ENCODE results near the gene ALPK3. TPM values are rescaled to one million over a fixed set of nuclear protein-coding genes. Genes with fewer than 3 reads are reported as not detected.
A peak's percentile ranks its signal among the peaks of the same experiment; 100 is the strongest.
"Not testable (repeated sequence)": the region's sequence is repeated elsewhere in the genome, so short reads cannot be mapped to it uniquely, and the experiment has no call there.

Gene ALPK3
- total RNA-seq, 1 donor from 2014 or later, result 9.7 TPM

- DNase-seq (ENCODE audit: low spot score), result no peak
Measured at GRCh38 chr15:84873997-84874396, 56.8 kb downstream of the ALPK3 start.

GRCh38 chr15:84874981-84875699 lies 58.0 kb downstream of the ALPK3 start:
- DNase-seq (ENCODE audit: low spot score), result no peak

- DNase-seq (ENCODE audit: low spot score), result no peak
Measured at GRCh38 chr15:84876269-84876668, 59.1 kb downstream of the ALPK3 start.

- not testable (repeated sequence) for DNase-seq (ENCODE audit: low spot score)
Measured at GRCh38 chr15:84877701-84878100, 60.5 kb downstream of the ALPK3 start.

- DNase-seq (ENCODE audit: low spot score), result peak; percentile 71
Measured at GRCh38 chr15:84878504-84878903, 61.3 kb downstream of the ALPK3 start.

- DNase-seq (ENCODE audit: low spot score), result no peak
Measured at GRCh38 chr15:84879088-84879780, 62.1 kb downstream of the ALPK3 start.

- DNase-seq (ENCODE audit: low spot score), result no peak
Measured at GRCh38 chr15:84880007-84880406, 62.9 kb downstream of the ALPK3 start.

- DNase-seq (ENCODE audit: low spot score), result no peak
Measured at GRCh38 chr15:84880822-84881519, 63.8 kb downstream of the ALPK3 start.

GRCh38 chr15:84881520-84881830 lies 64.3 kb downstream of the ALPK3 start:
- no peak for DNase-seq (ENCODE audit: low spot score)

GRCh38 chr15:84883466-84883865 lies 66.3 kb downstream of the ALPK3 start:
- no peak for DNase-seq (ENCODE audit: low spot score)

- DNase-seq (ENCODE audit: low spot score), result no peak
Measured at GRCh38 chr15:84883916-84884781, 67.0 kb downstream of the ALPK3 start, which contains the start of gene SLC28A1. Gene SLC28A1, plus strand, starts transcription at chr15:84884662. Its CDS starts 3,099 bp downstream, at chr15:84887761.

- DNase-seq (ENCODE audit: low spot score), result no peak
Measured at GRCh38 chr15:84885801-84886200, 68.6 kb downstream of the ALPK3 start.

- no peak for DNase-seq (ENCODE audit: low spot score)
Measured at GRCh38 chr15:84886211-84886983, 69.2 kb downstream of the ALPK3 start.

GRCh38 chr15:84886984-84887299 lies 69.8 kb downstream of the ALPK3 start:
- DNase-seq (ENCODE audit: low spot score), result no peak

GRCh38 chr15:84887938-84888337 lies 70.8 kb downstream of the ALPK3 start:
- no peak for DNase-seq (ENCODE audit: low spot score)

GRCh38 chr15:84888639-84889038 lies 71.5 kb downstream of the ALPK3 start:
- no peak for DNase-seq (ENCODE audit: low spot score)

GRCh38 chr15:84889313-84889990 lies 72.3 kb downstream of the ALPK3 start:
- no peak for DNase-seq (ENCODE audit: low spot score)

GRCh38 chr15:84889991-84890669 lies 73.0 kb downstream of the ALPK3 start:
- no peak for DNase-seq (ENCODE audit: low spot score)

- no peak for DNase-seq (ENCODE audit: low spot score)
Measured at GRCh38 chr15:84890670-84891162, 73.6 kb downstream of the ALPK3 start.

- no peak for DNase-seq (ENCODE audit: low spot score)
Measured at GRCh38 chr15:84891339-84891738, 74.2 kb downstream of the ALPK3 start.
